Spinal cord (tissue), 10 donors: Measurements from ENCODE around the gene COG5. TPM values are rescaled to one million over a fixed set of nuclear protein-coding genes. Genes with fewer than 3 reads are reported as not detected.

ENCODE experiments used
- DNase-seq, 6 donors: peaks; one replicate each; pipeline versions ENCODE4 v3.0.0 to v3.0.0-alpha.2; 2013 to 2015; ENCODE audit warnings: low spot score in 6 of 6, low read depth in 4 of 6
- H3K27ac ChIP-seq: one replicate; pipeline ENCODE4 v1.5.1; 2013; ENCODE audit warnings: low read depth, low read length, control low read depth
- H3K27me3 ChIP-seq: one replicate; pipeline ENCODE4 v1.6.1; 2013; ENCODE audit warnings: low read length; ENCODE audit not compliant: control insufficient read depth, insufficient read depth
- H3K36me3 ChIP-seq: one replicate; pipeline ENCODE4 v1.6.1; 2013; ENCODE audit warnings: low read length; ENCODE audit not compliant: control insufficient read depth, insufficient read depth
- H3K4me1 ChIP-seq: one replicate; pipeline ENCODE4 v1.6.1; 2013; ENCODE audit warnings: low read length; ENCODE audit not compliant: control insufficient read depth, insufficient read depth
- H3K4me3 ChIP-seq: one replicate; pipeline ENCODE4 v1.5.1; 2013; ENCODE audit warnings: low read depth, low read length, control low read depth
- H3K9me3 ChIP-seq: one replicate; pipeline ENCODE4 v1.6.1; 2013; ENCODE audit warnings: low read length; ENCODE audit not compliant: control insufficient read depth, insufficient read depth
- WGBS: methylation state at CpG from one replicate; pipeline ENCODE4 v1.1.5; 2013; ENCODE audit warnings: missing lambda C conversion rate; ENCODE audit not compliant: insufficient coverage; 5-methylcytosine and 5-hydroxymethylcytosine counted together
- polyA plus RNA-seq, 2 donors: library from polyadenylated mRNA; unstranded; fragments of 120-200 nt; gene quantifications; one replicate each; pipeline ENCODE4 v1.2.1, GENCODE V29; 2013; ENCODE audit not compliant: insufficient read length in 2 of 2
- total RNA-seq, 2 donors: library from RNA; depleted of rRNA in 1 of 2; stranded (reverse); fragments of 120-200 nt in 1 of 2; fragments of >200 nt in 1 of 2; gene quantifications; one replicate each; pipeline versions ENCODE4 v1.2.3 to v1.2.4, GENCODE V29; 2013 to 2014
- donor health status: healthy.

The COG5 gene
- total and polyA plus RNA-seq, 4 donors: 18.9 to 48.2 (median 31.5) TPM

DNA sequence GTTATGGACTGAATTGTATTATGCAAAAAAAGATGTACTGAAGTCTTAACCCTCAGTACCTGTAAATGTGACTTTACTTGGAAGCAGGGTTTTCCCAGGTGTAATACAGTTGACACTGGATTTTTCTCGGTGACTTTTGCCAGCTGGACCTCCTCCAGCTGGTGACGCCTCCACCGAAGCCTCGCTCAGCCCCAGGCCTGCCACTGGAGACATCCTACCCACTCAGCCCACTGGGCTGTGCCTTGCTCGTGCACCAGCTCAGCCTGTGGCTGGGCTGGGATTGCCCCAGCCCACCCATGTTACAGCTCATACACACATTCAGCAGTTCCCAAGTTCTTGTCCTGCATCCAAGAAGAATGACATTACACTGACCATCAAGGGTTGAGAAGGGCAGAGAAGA, 136.3 kb downstream of the COG5 start:
- 95% methylated on average over 4 of the region's 5 CpGs for WGBS
- Histone ChIP-seq H3K4me3 (no peak overlapping the region), H3K27me3 (no peaks in the 10 kb centered on the region), H3K27ac (no peak overlapping the region), H3K36me3 (no peaks in the 10 kb centered on the region), H3K9me3 (peaks cover 4% of the 10 kb centered on the region), H3K4me1 (no peaks in the 10 kb centered on the region)
- DNase-seq: no peak

DNA sequence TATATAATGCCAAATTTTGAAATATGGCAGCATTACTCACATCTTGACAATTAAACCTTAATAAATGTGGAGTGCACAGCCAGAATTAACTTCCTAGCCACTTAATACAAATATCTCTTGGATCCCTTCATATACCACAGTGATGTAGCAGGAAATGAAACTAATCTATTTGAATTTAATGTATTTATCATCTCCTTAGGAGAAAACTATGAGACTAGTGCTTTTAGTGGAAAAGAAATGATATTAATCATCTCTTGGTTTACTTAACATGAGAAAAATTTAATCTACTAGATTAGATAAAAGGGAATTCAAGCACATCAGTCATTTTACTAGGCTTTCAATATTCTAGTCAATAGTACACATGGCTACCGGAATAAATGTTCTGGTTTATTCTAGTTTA, 149.5 kb downstream of the COG5 start:
- Histone ChIP-seq H3K4me3 (no peak overlapping the region), H3K36me3 (no peaks in the 10 kb centered on the region), H3K27ac (no peak overlapping the region), H3K27me3 (no peaks in the 10 kb centered on the region), H3K4me1 (no peaks in the 10 kb centered on the region), H3K9me3 (no peaks in the 10 kb centered on the region)
- no CpG with 5 or more reads among the region's 1 CpG for WGBS
- DNase-seq: no peak

GRCh38 chr7:107408349-107408748, 155.4 kb downstream of the COG5 start:
- H3K27me3 ChIP-seq: no peaks in the 10 kb centered on the region
- DNase-seq: no peak
- H3K36me3 ChIP-seq: no peaks in the 10 kb centered on the region

GRCh38 chr7:107405559-107405958, 158.2 kb downstream of the COG5 start:
- H3K4me3 ChIP-seq: no peak overlapping the region
- DNase-seq: no peak
- no peaks in the 10 kb centered on the region for H3K4me1 ChIP-seq
- no peaks in the 10 kb centered on the region for H3K27me3 ChIP-seq
- no peak overlapping the region for H3K27ac ChIP-seq
- no peaks in the 10 kb centered on the region for H3K9me3 ChIP-seq
- H3K36me3 ChIP-seq: no peaks in the 10 kb centered on the region

More at GRCh38 chr7:107408349-107408748, 155.4 kb downstream of the COG5 start:
- H3K9me3 ChIP-seq: no peaks in the 10 kb centered on the region
- H3K27ac ChIP-seq: no peak overlapping the region
- no peak overlapping the region for H3K4me3 ChIP-seq
- no peaks in the 10 kb centered on the region for H3K4me1 ChIP-seq

- WGBS: 17% methylated on average over 1 of the region's 4 CpGs
- no peaks in the 10 kb centered on the region for H3K27me3 ChIP-seq
- H3K36me3 ChIP-seq: no peaks in the 10 kb centered on the region
- no peaks in the 10 kb centered on the region for H3K4me1 ChIP-seq
- DNase-seq: peak in 2 of 6 donors; percentile 11 to 22
- no peaks in the 10 kb centered on the region for H3K9me3 ChIP-seq
- H3K27ac ChIP-seq: no peak overlapping the region
- H3K4me3 ChIP-seq: no peak overlapping the region
Observed at GRCh38 chr7:107404740-107405537, 158.8 kb downstream of the COG5 start.

DNA sequence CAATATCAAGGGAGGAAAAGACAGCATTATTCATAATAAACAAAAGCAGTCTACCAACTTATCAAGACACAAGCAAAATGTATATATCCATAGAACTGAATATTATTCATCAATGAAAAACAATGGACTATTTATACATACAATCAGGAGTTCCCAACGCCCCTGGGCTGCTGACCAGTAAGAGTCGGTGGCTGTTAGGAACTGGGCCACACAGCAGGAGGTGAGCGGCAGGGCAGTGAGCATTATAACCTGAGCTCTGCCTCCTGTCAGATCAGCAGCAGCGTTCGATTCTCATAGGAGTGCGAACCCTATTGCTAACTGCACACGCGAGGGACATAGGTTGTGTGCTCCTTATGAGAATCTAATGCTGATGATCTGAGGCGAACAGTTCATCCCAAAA, 165.6 kb downstream of the COG5 start:
- H3K27me3 ChIP-seq: no peaks in the 10 kb centered on the region
- DNase-seq: no peak
- H3K9me3 ChIP-seq: no peaks in the 10 kb centered on the region
- no peaks in the 10 kb centered on the region for H3K4me1 ChIP-seq
- H3K4me3 ChIP-seq: no peak overlapping the region
- H3K27ac ChIP-seq: no peak overlapping the region
- no peaks in the 10 kb centered on the region for H3K36me3 ChIP-seq
- WGBS: 71% methylated on average over 3 of the region's 9 CpGs

DNA sequence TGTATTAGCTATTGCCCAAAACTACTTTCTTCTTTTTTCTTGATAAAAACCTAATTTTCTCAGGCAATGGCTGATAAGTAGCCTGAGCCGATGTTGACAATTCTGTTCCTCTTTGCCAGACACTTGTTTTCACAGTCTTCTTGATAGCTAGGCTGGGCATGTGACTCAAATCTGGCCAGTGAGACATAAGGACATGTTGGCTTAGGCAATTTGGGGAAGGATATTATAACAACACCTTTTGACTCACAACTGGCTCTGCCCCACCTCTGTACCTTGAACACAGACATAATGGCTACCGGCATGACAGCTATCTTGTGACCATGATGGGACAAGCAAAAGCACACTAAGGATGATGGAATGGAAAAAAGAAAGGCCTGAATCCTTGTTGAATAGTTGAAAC, 166.7 kb downstream of the COG5 start:
- Histone ChIP-seq H3K36me3 (no peaks in the 10 kb centered on the region), H3K27ac (no peak overlapping the region), H3K4me3 (no peak overlapping the region), H3K4me1 (no peaks in the 10 kb centered on the region), H3K27me3 (no peaks in the 10 kb centered on the region), H3K9me3 (no peaks in the 10 kb centered on the region)
- 100% methylated on average over 1 of the region's 2 CpGs for WGBS
- DNase-seq: no peak

DNA sequence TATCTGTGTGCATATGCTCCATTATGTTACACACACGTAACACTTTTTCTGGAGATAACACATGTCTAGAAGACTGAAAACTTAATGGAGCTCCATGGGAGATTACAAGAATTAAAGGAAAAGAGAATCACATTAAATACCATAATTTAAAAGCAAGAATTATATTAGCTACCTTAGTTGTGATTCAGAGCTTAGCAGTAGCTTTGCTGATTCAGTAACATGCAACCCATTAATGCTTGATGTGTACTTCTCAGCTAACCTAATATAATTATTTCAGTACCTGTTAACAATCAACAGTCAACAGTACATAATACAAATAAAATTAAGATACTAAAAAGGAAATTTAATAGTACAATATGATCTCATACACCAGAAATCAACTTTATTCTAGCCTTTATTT, 167.6 kb downstream of the COG5 start:
- Histone ChIP-seq H3K9me3 (no peaks in the 10 kb centered on the region), H3K27ac (no peak overlapping the region), H3K4me1 (no peaks in the 10 kb centered on the region), H3K4me3 (no peak overlapping the region), H3K27me3 (no peaks in the 10 kb centered on the region), H3K36me3 (no peaks in the 10 kb centered on the region)
- no CpG with 5 or more reads among the region's 1 CpG for WGBS
- no peak for DNase-seq

- Histone ChIP-seq H3K4me1 (no peaks in the 10 kb centered on the region), H3K27me3 (no peaks in the 10 kb centered on the region), H3K27ac (no peak overlapping the region), H3K9me3 (no peaks in the 10 kb centered on the region), H3K4me3 (no peak overlapping the region), H3K36me3 (no peaks in the 10 kb centered on the region)
- DNase-seq: no peak
- WGBS: no CpG with 5 or more reads among the region's 1 CpG
Observed at GRCh38 chr7:107394831-107395230, 168.9 kb downstream of the COG5 start.

DNA sequence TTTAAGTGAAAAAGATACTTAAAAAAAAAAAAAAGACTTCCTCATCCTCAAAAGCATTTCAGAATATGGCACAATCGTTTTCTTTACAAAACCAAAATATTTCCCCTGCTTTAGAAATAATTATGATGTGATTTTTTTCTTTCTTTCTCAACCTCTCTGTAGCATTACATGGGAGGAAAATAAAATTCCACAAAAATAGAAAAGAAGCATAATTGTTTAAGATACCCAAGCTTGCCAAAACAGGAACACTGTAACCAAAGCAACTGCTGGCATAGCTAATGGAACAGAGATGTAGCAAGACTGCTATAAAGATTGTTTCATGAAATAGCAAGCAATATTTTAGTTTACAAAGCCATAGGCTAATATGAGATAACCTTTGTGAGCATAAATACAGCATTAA, 169.4 kb downstream of the COG5 start:
- Histone ChIP-seq H3K9me3 (no peaks in the 10 kb centered on the region), H3K4me3 (no peak overlapping the region), H3K36me3 (no peaks in the 10 kb centered on the region), H3K27ac (no peak overlapping the region), H3K4me1 (no peaks in the 10 kb centered on the region), H3K27me3 (no peaks in the 10 kb centered on the region)
- no CpG with 5 or more reads among the region's 1 CpG for WGBS
- DNase-seq: peak in 1 of 6 donors; percentile 10
